Psoas muscle (tissue), 8 donors: ENCODE measurements around the gene SLC12A6. TPM values are rescaled to one million over a fixed set of nuclear protein-coding genes. Genes with fewer than 3 reads are reported as not detected.
"Not testable (repeated sequence)": the region's sequence is repeated elsewhere in the genome, so short reads cannot be mapped to it uniquely, and the experiment has no call there.

ENCODE experiments used
- ATAC-seq, 4 donors: fragments of 200-7000 bp; cut with Tn5 transposase; one replicate each; pipeline ENCODE4 v1.9.1; 2020; ENCODE audit warnings: moderate library complexity in 3 of 4, mild to moderate bottlenecking in 2 of 4
- DNase-seq, 2 donors: peaks; one replicate each; pipeline ENCODE4 v3.0.0-alpha.2; 2020
- H3K27ac ChIP-seq: fragments of 200-600 bp; one replicate; pipeline ENCODE4 v1.8.0; 2022
- H3K27me3 ChIP-seq, 3 donors: fragments of 200-600 bp in 1 of 3; one replicate each; pipeline versions ENCODE4 v1.6.1 to v1.8.0; 2013 to 2022; ENCODE audit warnings: low read length in 2 of 3, mild to moderate bottlenecking in 2 of 3, moderate library complexity in 1 of 3; ENCODE audit not compliant: insufficient read depth in 3 of 3
- H3K36me3 ChIP-seq, 2 donors: fragments of 200-600 bp in 1 of 2; one replicate each; pipeline versions ENCODE4 v1.6.1 to v1.8.0; 2013 to 2022; ENCODE audit warnings: low read depth in 1 of 2, mild to moderate bottlenecking in 1 of 2, moderate library complexity in 1 of 2; ENCODE audit not compliant: insufficient read depth in 1 of 2
- H3K4me1 ChIP-seq: fragments of 200-600 bp; one replicate; pipeline ENCODE4 v1.8.0; 2022
- H3K4me3 ChIP-seq: fragments of 200-600 bp; one replicate; pipeline ENCODE4 v1.8.0; 2022; ENCODE audit warnings: mild to moderate bottlenecking
- H3K9me3 ChIP-seq: fragments of 200-600 bp; one replicate; pipeline ENCODE4 v1.8.0; 2022
- WGBS, 3 donors: extraction: QIAGEN DNeasy Blood & Tissue Kit; methylation state at CpG; one replicate each; pipeline versions ENCODE4 v1.1.6 to v1.1.7; 2013; 5-methylcytosine and 5-hydroxymethylcytosine counted together
- intact Hi-C, 2 donors: fragments of 100-400 bp; cut with DNase I; formaldehyde crosslinking; loops; one replicate each; pipeline versions ENCODE4 v1.11.0 to v1.14.2; 2022
- long read RNA-seq, 2 donors: library from polyadenylated mRNA; unstranded; transcript quantifications; one replicate each; pipeline ENCODE4 v2.0.0, GENCODE V29; 2021
- polyA plus RNA-seq, 3 donors: library from polyadenylated mRNA; stranded (reverse); fragments of 200-250 nt; gene quantifications; one replicate each; pipeline ENCODE4 v1.2.3, GENCODE V29; 2013
- total RNA-seq, 4 donors: library from RNA; stranded (reverse); fragmentation: NEBNext Ultra II Directional in 2 of 4; extraction: Animal tissue kit (Norgen Biotek cat#: 25700) in 2 of 4; gene quantifications; one replicate each; pipeline versions ENCODE4 v1.2.1 to v1.2.4, GENCODE V29; 2021 to 2023
- TF ChIP-seq, protein P1 (sequence below): fragments of 200-600 bp; IDR thresholded peaks from one replicate; pipeline ENCODE4 v1.8.0; 2022; ENCODE audit warnings: antibody characterized with exemption
- donor health status: healthy with polysubstance abuse.
- donor health status: DM: no; HTN: no; CAD: no; lungs with moderate emphysema.
- donor health status: Bipolar disorder and iron deficiency.
- donor health status: healthy.
- donor health status: DM: yes; HTN: yes; CAD: no.
- donor health status: DM: no; HTN: no; CAD: no.
- donor health status: DM: no; HTN: no; CAD: no.
- donor health status: DM: yes; HTN: yes; CAD: no.

Gene SLC12A6
- total RNA-seq (10 to 100 TPM in 3 of 4 donors, 1 to 10 TPM in 1; 8.7 to 22.1 (median 18.8) TPM), polyA plus RNA-seq (10 to 100 TPM in 1 of 3 donors, 1 to 10 TPM in 2; 2.3 to 12.3 (median 5.3) TPM)
- long read RNA-seq, donor 1, partial matches to known transcripts = 1 of 1 reads
- long read RNA-seq, donor 1, other reads (novel, unspliced or antisense) = 0 of 1 reads
- long read RNA-seq, donor 2, partial matches to known transcripts = 1 of 2 reads
- long read RNA-seq, donor 2, other reads (novel, unspliced or antisense) = 1 of 2 reads

DNA sequence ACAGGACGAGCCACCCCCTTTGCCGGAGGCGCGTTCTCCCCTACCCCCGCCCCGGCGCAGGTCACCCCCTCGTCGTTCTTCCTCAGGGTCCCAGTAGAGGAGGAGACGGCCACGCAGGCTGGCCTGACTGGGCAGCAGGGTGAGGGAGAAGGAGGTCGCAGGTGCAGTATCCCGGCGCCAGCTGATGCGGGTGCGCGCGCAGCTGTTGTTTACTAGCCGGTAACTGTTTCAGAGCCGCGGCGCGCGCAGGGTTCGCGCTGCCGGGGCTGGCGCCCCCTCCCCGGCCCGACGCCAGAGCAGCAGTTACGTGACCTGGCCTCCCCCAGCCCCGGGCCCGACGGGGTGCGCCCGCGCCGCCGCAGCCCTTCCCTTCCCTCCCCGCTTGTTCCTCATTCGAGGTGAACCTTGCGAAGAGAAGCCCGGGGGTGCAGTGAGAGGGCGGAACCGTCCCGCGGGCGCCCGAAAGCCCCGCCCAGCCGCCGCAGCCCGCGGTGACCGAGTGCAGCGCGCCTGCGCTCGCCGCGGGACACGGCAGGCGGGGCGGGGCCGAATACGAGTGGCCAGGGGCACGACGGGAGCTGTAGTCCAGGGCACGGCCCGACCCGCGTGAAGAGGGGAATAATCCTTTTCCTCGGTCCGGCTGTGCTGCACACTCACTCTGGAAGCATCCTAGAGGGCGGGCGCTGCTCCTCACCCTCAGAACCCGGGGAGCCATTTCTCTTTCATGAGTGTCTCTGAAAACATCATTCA lies at the start of gene SLC12A6:
Gene SLC12A6, minus strand, starts transcription at position 225 of the 750 bp plus-strand sequence. CDS start 1,101 bp downstream, outside the sequence.
- H3K4me1 ChIP-seq = peaks cover 42% of the 10 kb centered on the region
- 0% methylated on average over 64 to 78 of the region's 78 CpGs for WGBS, 3 donors
- ATAC-seq = peak; percentile 95 to 98 (median 97)

DNA sequence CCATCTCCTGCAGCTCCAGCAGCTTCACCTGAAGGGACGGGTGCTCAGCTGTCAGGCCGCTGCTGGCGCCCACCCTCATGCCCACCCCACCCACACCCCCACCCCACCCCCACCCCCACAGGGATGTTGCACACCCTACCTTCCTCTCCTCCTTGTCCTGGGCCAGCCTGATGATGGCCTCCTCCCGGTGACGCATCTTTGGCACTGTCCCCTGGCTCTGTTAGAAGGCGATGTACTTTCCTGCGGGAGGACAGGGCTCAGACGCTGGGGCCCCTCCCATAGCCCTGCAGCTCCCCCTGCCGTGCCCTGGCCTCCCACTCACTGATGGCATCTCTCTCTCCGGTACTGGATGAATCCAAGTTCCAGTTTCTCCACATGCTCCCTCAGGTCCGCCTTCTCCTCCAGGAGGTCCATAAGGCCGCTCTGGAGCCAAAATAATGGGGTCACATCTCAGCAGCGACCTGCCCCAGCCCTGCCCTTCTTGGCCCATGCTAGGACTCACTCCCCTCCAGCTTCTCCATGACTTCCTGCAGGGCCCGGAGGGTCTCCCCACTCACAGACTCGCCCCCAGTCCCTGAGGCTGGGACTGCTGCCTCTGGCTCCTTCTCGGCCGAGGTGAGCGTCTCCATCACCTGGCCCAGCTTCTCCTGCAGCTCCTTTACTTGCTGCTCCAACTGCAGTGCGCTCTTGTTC lies 44.4 kb upstream of the SLC12A6 start:
- H3K9me3 ChIP-seq, ATAC-seq, H3K27ac ChIP-seq, H3K27me3 ChIP-seq, DNase-seq, H3K4me1 ChIP-seq, H3K4me3 ChIP-seq, intact Hi-C loops, H3K36me3 ChIP-seq: not testable (repeated sequence)
- WGBS, 3 donors = no CpG with 5 or more reads among the region's 19 CpGs

More for the DNA sequence above, at the start of gene SLC12A6:
- H3K9me3 ChIP-seq = no peaks in the 10 kb centered on the region
- intact Hi-C loops = no loop called here
- peak within 1 kb of the TSS; percentile 91 for H3K27ac ChIP-seq
- TF ChIP-seq, protein P1, sequence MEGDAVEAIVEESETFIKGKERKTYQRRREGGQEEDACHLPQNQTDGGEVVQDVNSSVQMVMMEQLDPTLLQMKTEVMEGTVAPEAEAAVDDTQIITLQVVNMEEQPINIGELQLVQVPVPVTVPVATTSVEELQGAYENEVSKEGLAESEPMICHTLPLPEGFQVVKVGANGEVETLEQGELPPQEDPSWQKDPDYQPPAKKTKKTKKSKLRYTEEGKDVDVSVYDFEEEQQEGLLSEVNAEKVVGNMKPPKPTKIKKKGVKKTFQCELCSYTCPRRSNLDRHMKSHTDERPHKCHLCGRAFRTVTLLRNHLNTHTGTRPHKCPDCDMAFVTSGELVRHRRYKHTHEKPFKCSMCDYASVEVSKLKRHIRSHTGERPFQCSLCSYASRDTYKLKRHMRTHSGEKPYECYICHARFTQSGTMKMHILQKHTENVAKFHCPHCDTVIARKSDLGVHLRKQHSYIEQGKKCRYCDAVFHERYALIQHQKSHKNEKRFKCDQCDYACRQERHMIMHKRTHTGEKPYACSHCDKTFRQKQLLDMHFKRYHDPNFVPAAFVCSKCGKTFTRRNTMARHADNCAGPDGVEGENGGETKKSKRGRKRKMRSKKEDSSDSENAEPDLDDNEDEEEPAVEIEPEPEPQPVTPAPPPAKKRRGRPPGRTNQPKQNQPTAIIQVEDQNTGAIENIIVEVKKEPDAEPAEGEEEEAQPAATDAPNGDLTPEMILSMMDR = no peak
- peak within 1 kb of the TSS; percentile 78 for H3K4me3 ChIP-seq
- peak; percentile 94 to 96 for DNase-seq
- H3K27me3 ChIP-seq = no peaks in the 10 kb centered on the region
- H3K36me3 ChIP-seq = peaks cover 0 to 26% of the 10 kb centered on the region in 2 donors

DNA sequence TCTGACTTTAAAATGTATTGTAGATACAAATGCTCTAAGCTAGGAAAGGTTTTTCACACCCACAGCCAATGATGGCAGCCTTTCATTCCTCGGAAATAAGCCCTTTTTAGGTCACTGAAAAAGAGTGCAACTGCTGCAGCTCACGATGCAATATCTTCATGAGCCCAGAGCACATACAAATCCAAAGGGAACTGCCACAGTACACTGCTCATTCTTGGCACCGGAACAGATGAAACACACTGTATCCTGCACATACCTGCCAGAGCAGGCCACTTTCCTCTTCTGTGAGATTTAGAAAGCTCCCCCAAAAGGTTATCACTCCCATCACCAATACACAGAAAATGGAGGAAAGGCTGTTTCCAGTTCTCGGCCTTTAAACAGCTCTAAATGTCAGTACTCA lies 42.9 kb upstream of the SLC12A6 start:
- H3K27me3 ChIP-seq, H3K36me3 ChIP-seq, H3K27ac ChIP-seq, H3K9me3 ChIP-seq, DNase-seq, H3K4me1 ChIP-seq, intact Hi-C loops, ATAC-seq, H3K4me3 ChIP-seq: not testable (repeated sequence)
- WGBS, 3 donors = 67 to 90% (median 88%) methylated on average over 4 of the region's 4 CpGs

DNA sequence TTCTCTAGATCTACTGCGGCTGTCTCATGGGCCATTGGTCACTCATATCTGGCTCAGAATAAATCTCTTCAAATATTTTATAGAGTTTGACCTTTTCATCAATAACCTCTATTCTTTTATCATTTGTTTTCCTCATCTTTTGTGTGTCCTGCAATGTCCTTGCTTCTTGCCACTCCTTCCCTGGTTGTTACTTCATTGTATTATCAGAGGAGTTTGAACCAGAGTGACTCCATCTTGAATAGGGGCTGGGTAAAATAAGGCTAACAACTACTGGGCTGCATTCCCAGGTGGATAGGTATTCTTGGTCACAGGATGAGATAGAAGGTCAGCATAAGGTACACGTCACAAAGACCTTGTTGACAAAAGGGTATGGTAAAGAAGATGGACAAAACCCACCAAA lies 39.3 kb upstream of the SLC12A6 start:
- H3K27ac ChIP-seq = no peak overlapping the region
- no peak overlapping the region for H3K4me3 ChIP-seq
- WGBS, 3 donors = 91 to 99% (median 98%) methylated on average over 2 of the region's 2 CpGs
- DNase-seq (no peak), ATAC-seq (no peak)
- intact Hi-C loops = no loop called here
- peaks cover 0 to 6% of the 10 kb centered on the region in 2 donors for H3K36me3 ChIP-seq
- TF ChIP-seq, protein P1 = no peak
- H3K4me1 ChIP-seq = no peaks in the 10 kb centered on the region
- H3K9me3 ChIP-seq = no peaks in the 10 kb centered on the region
- no peaks in the 10 kb centered on the region for H3K27me3 ChIP-seq

DNA sequence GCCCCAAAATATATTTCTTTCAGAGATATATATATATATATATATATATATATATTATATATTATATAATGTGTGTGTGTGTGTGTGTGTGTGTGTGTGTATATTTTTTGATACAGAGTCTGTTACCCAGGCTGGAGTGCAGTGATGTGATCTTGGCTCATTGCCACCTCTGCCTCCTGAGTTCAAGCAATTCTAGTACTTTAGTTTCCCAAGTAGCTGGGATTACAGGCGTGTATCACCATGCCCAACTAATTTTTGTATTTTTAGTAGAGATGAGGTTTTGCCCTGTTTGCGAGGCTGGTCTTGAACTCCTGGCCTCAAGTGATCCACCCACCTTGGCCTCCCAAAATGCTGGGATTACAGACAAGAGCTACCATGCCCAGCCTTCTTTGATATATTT lies 38.0 kb upstream of the SLC12A6 start:
- H3K27ac ChIP-seq, H3K9me3 ChIP-seq, H3K27me3 ChIP-seq, intact Hi-C loops, ATAC-seq, DNase-seq, H3K4me1 ChIP-seq, H3K4me3 ChIP-seq, H3K36me3 ChIP-seq: not testable (repeated sequence)
- 90 to 98% (median 92%) methylated on average over 2 of the region's 2 CpGs for WGBS, 3 donors

DNA sequence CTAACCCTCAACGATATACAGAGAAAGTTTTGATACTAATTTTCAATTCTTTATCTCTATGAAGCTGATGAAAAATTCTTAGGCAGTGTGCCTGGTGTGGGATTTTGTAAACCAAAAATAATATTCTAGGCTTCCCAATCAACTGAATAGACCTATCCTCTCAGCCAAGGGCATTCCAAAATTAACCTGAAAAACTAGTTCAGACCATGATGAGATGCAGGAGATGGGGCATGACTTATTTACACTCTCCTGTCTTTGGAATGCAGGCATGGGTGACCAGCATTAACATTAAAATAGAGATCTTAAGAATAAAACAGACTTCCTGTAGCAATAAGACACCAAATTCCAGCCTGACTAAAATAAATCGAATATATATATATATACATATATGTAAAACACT lies 37.2 kb upstream of the SLC12A6 start:
- TF ChIP-seq, protein P1 = no peak
- no peaks in the 10 kb centered on the region for H3K27me3 ChIP-seq
- no peaks in the 10 kb centered on the region for H3K9me3 ChIP-seq
- no peak for ATAC-seq
- no peak overlapping the region for H3K27ac ChIP-seq
- H3K4me3 ChIP-seq = no peak overlapping the region
- H3K4me1 ChIP-seq = no peaks in the 10 kb centered on the region
- H3K36me3 ChIP-seq = no peaks in the 10 kb centered on the region
- WGBS, 3 donors = 50 to 96% (median 69%) methylated on average over 2 of the region's 2 CpGs
- intact Hi-C loops = no loop called here
- no peak for DNase-seq
